GM21360 (cell line): ENCODE data around the gene SVOP.

ENCODE experiments used
- ATAC-seq: cut with Tn5 transposase; IDR thresholded peaks from one replicate; pipeline ENCODE4 v1.9.1; 2021; ENCODE audit warnings: mild to moderate bottlenecking, moderate library complexity; ENCODE audit not compliant: unreplicated experiment

SVOP gene

DNA sequence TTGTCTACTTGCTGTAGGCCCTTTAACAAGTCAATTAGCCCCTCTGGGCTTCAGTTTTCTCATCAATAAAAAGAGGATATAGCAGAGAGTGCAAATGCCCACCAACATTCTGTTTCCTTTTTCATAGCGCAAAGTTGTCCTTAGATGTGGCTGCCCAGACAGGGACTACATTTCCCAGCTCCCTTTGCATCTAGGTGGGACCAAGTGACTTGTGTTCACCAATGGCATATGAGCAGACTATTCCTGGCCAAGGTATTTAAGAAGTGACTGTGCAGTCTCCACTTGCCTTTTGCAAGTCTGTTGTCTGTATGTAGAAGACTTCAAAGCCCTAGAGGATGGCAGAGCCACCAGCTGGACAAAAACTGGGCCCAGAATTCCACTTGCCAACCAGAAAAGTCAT, 81.3 kb downstream of the SVOP start:
- peak; percentile 54 for ATAC-seq

DNA sequence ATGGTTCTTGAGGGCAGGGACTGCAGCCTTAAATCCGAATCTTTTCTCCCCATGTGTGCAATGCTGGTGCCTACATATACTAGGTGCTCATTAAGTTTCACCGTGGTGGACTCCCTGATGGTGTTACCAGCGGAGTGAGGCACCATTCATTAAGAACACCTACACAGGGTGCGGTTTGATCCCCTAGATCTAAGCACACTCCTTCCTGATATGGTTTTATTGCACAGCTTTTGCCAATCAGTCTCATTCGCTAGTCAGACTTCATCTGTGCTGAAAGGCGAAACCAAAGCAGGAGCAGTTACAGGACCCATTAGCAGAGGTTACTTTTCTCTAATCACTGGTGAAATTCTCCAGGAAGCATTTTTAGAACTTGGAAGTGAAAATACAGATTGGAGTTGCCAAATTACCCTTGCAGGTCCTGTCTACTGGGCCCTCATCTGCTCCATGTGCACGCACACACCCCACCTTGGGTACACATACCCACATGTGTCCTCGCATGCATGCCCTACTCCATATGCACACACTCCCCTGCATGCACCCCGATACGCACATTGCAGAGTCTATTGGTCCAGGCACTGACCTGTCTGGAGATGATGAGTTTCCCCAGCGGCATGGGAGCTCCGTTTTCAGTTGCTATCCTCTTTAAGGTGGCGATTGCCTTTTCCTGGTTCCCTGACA, 82.5 kb downstream of the SVOP start:
- no peak for ATAC-seq

- no peak for ATAC-seq
Observed at GRCh38 chr12:108935159-108935763, 85.6 kb downstream of the SVOP start.

GRCh38 chr12:108933949-108934348, 86.9 kb downstream of the SVOP start:
- ATAC-seq: no peak

GRCh38 chr12:108930756-108931155, 90.1 kb downstream of the SVOP start:
- ATAC-seq: no peak

GRCh38 chr12:108930155-108930554, 90.7 kb downstream of the SVOP start:
- ATAC-seq: no peak

GRCh38 chr12:108928695-108929094, 92.2 kb downstream of the SVOP start:
- ATAC-seq: no peak

DNA sequence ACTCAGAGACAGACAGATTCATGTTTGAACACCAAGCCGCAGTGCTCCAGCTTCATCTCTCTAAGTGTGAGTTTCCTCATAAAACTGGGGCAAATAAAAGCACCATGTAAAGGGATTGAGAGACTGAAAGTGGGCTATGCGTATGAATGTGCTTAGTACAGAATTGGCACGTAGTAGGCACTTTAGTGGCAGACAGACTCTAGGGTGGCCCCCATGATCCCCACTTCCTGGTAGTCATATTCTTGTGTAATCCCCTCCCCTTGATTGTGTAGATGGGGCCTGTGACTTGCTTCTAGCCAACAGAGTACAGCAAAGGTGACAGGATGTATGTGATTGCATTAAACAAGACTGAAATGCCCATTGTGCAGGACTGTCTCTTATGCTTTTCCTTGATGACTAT, 98.0 kb downstream of the SVOP start:
- no peak for ATAC-seq

DNA sequence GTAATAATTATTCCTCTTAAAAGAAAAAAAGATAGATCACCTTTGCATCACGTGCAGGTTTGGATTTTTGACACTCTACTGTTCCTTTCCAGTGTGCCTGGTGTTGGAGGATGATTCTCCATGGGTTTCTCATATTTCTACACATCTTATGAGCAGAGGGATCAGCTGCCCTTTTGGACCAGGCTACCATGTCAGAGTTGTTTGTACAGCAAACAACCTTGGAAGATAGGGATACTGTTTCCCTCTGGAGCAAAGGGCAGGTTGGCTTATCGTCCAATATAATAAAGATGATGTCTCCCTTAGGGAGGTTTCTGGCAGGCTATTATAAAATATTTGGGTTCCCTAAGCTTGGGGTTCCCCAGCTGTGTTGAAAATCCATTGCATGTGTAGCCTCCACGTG, 98.9 kb downstream of the SVOP start:
- no peak for ATAC-seq

DNA sequence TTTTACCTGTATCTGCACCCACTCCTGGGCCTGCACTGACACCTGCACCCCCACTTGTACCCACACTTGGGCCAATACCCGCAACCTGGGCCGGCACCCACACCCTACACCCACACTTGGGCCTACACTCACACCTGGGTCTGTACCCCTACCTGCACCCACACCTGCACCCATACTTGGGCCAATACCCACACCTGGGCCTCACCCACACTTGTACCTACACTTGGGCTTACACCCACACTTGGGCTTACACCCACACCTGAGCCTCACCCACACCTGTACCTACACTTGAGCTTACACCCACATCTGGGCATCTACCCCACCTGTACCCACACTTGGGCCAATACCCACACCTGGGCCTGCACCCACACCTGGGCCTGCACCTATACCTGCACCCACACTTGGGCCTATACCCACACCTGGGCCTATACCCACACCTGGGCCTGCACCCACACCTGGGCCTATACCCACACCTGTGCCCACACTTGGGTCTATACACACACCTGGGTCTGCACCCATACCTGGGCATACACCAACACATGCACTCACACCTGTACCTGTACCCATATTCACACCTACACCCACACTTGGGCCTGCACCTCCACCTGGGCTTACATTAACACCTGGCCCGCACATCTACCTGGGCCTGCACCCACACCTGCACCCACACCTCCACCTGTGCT, 101.8 kb downstream of the SVOP start:
- ATAC-seq: no peak

DNA sequence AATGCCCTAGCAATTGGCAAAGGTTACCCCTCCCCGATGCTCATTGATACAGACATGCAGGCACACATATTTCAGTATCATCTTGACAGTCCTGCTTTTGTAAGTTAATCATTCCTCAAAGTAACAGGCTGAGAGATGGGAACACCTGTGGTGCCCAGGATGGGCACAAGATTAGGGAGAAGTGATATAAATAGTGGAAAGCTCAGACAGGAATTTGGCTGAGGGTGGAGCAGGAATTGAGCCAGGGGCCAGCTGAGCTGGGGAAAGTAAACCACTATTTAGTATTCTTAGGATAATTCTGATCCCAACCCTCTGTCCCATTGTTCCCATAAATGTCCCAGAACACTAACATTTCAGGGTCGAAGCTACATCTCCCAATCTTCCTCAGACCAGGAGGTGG, 102.7 kb downstream of the SVOP start:
- ATAC-seq: no peak

- no peak for ATAC-seq
Observed at GRCh38 chr12:108916336-108916735, 104.5 kb downstream of the SVOP start.

DNA sequence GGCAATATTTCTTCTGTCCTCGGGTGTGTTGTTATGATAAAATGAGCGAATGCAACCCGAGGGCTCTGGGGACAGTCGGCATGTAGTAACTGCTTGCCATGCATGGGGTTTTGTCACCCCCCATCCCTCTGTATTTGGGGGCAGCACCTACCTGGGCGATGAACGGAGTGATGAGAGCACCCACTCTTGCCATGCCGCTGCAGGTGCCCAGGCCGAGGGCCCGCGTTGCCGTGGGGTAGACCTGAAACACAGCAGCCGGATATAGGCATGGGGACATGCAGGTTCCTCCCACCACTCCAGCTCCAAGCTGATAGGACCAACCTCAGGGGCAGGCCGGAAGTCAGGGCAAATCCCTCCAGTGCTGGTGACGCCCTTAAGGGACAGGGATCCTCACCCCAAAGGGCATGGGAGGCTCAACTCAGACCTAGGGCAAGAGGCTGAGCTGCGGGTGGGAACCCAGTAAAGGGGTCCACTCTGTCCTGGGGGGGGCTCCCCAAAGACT, 105.2 kb downstream of the SVOP start:
- ATAC-seq: no peak

DNA sequence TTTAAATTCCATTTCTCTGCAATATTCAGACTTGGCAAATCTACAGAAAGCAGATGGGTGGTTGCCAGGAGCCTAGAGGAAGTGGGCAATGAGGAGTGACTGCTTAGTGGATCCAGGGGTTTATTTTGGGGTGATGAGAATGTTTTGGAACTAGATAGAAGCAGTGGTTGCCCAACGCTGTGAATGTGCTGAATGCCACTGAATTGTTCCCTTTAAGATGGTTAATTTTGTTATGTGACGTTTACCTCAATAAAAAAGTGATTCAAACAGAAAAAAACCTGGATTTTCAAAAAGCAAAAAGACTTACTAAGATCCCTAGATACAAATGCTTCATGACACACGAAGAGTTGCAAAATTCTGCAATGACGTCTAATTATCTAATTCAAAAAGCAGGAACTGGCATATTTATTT, 106.7 kb downstream of the SVOP start:
- ATAC-seq: no peak

DNA sequence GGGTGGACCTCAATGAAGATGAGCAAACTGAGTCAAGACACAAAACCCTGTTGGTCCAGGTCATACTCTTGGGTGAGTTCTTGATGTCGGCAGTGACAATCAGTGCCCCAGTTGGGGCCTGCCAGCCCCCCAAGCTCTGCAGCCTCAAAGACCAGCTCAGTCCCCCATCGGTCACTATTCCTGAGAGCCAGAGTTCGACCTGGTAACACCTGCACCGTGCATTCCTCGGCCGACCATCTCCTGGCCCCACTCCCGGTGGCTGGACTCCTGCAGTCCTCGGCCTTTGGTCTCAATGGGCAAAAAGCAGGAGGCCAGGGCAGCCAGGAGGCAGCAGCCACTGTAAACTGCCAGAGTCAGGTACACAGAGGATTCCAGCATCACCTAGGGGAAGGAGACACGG, 108.5 kb downstream of the SVOP start:
- no peak for ATAC-seq

DNA sequence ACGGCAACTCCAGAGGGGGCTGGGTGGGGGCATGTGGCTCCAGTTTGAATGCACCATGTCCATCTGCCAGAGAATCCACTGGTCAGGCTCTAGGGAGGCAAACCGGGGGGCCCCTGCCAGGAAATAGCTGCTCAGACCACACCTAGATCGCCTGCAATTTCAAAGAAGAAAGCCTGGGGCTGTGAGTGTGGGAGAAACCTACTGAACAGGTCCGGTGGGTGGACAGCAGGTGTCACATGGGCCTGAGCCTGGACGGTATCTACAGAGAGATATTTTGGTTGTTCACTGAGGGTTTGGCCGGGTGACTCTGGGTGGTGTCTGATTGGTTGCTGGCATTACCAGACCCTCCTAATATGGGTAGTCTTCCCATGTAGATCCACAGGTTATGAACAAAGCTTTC, 109.0 kb downstream of the SVOP start:
- ATAC-seq: no peak

DNA sequence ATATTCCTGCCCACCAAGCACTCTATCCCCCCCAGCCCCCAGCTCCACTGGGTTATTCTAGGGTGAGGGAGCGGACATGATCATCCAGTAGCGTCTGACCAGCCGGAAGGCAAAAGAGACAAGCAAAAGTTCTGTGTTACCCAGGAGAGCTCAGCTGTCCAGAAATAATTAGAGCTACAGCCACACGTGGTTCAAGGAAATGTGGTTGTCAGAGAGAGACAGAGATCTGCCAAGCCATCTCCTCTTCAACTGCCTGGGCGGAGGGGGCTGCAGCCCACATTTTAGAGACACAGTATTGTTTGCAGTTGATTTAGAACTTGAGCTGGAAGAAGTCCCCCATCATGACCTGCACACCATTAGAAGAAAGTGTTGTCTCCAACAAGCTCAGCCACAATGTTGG, 110.5 kb downstream of the SVOP start:
- no peak for ATAC-seq

DNA sequence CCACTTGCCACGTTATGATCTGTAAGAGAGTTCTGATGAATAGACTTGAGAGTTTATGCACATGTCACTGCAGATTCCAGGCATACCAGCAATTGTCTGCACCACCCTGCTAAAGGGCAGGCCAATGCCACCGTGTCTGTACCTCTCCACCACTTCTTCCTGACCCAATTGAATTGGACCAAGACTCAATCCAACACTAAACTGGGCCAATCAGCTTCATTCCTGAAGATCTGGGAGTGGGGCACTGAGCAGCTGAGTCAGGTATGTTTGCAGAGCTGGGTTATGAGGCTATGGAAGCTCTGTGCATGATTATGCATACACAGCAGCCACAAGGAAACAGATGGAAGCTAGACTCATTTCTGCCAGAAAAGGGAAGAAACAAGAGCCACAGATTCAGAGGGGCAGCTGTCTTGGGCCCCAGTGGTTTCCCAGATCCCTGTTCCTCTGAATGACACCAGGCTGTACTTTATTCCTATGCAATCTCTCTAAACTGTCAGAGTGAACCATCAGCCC, 113.0 kb downstream of the SVOP start:
- no peak for ATAC-seq

DNA sequence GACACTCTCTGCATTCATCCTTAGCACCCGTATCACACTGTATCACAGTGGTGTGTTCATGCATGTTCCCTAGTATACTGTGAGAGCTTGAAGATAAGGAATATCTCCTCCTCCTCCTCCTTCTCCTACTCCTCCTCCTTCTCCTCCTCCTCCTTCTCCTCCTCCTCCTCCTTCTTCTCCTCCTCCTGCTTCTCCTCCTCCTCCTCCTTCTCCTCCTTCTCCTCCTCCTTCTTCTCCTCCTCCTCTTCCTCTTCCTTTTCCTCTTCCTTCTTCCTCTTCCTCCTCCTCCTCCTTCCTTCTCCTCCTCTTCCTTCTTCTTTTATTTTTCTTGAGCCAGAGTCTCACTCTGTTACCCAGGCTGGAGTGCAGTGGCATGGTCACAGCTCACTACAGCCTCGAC, 113.9 kb downstream of the SVOP start:
- ATAC-seq: no peak

DNA sequence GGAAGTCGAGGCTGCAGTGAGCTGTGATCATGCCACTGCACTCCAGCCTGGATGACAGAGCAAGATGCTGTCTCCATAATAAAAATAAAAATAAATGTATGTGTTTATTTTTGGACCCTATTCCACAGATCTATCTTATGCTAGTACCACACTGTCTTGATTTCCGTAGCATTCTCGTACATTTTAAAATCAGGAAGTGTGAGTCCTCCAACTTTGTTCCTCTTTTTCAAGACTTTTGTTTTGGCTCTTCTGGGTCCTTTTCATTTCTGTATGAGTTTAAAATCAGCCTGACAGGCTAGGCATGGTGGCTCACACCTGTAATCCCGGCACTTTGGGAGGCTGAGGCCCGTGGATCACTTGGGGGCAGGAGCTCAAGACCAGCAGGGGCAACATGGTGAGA, 115.1 kb downstream of the SVOP start:
- no peak for ATAC-seq

DNA sequence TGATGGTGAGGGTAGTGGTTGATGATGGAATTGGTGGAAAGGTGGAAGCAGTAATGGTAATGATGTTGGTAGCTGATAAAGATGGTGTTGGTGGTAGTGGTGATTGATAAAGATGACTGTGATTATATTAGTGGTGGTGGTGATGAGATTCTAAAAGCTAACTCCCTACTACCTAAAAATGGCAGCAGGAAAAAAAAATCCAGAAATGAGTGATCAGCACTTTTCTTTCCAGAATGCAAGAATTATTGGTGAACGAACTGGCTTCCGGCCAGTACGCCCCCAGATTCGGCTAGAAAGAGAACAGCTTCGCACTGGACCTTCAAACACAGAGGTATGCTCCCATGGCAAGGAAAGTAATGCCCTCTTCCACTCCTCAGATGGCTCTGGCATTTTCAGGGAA, 121.7 kb downstream of the SVOP start:
- ATAC-seq: no peak

- no peak for ATAC-seq
Observed at GRCh38 chr12:108896817-108897216, 124.1 kb downstream of the SVOP start.
